ENCODE results near the gene PGAP3. TPM values are rescaled to one million over a fixed set of nuclear protein-coding genes. Genes with fewer than 3 reads are reported as not detected.

PGAP3 gene
- total RNA-seq, 1 donor from 2014 or later, result 7.3 TPM

DNA sequence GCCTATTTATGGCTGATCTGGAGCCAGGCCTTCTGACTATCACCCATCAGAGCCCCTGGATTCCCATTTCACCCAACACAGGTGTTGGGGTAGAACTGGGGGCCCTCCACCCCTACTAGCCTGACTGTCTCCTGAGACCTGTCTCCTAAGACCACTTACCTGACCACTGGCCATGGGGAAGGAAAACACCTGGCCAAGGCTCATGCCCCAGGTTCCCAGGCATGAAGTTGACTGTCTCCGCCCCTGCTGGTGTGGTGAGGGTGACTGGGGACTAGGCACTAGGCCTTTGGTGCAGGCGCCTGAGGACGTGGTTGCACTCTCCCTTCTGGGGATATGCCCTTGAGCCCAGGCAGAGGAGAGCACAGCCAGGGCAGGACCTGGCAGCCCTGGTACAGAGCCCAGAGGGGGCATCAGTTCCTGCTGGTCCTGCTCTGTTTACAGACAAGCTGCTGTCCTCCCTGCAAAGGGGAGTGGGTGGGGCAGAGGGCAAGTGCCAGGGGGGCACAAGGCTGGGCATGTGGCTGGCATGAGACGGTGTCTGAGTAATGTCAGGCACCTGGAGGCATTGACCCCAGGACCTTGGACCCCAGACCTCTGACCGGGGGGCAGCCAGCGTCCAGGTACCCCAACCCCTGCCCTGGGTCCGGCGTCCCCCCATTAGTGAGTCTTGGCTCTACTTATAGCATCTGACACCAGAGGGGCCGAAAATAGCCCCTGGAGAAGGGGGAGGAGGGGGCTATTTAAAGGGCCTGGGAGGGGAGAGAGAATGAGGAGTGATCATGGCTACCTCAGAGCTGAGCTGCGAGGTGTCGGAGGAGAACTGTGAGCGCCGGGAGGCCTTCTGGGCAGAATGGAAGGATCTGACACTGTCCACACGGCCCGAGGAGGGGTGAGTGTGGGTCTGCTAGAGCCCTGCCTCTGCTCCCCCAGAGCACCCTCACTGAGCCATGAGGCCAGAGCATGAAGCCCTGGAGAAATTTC, 23.0 kb downstream of the PGAP3 start, which contains the start of gene TCAP:
Gene TCAP (plus strand): TSS at position 769 of the 981 bp plus-strand sequence. CDS start 11 bp downstream, at position 780.
- intact Hi-C loops (cut with micrococcal nuclease), result no loop called here
- ATAC-seq (peak; percentile 58), DNase-seq (peak; percentile 82)

- intact Hi-C loops (cut with micrococcal nuclease), result no loop called here
- DNase-seq, result peak; percentile 76
- ATAC-seq, result peak; percentile 9
Measured at GRCh38 chr17:39663688-39664580, 23.9 kb downstream of the PGAP3 start.

DNA sequence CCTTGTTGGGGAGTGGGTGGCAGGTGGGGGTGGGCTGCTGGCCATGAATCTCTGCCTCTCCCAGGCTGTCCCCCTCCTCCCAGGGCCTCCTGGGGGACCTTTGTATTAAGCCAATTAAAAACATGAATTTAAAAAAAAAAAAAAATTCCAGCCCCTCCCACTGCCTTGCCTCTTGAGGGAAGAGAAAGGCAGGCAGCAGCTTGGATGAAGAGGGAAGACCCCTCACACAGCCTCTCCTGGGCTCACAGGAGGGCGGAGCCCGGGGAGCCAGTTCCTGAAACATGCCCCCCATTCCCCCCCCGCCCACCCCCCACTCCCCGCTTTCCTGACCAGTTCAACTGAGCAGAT, 24.5 kb downstream of the PGAP3 start:
- no peak for DNase-seq
- ATAC-seq, result no peak
- intact Hi-C loops (cut with micrococcal nuclease), result no loop called here

GRCh38 chr17:39662551-39663339, 25.1 kb downstream of the PGAP3 start:
- ATAC-seq (no peak), DNase-seq (peak; percentile 58)
- intact Hi-C loops (cut with micrococcal nuclease), result no loop called here

- no peak for DNase-seq
- intact Hi-C loops (cut with micrococcal nuclease), result no loop called here
- ATAC-seq, result no peak
Measured at GRCh38 chr17:39661744-39662541, 25.9 kb downstream of the PGAP3 start.

GRCh38 chr17:39660397-39661385, 27.2 kb downstream of the PGAP3 start:
- peak; percentile 19 for ATAC-seq
- peak; percentile 77 for DNase-seq
- intact Hi-C loops (cut with micrococcal nuclease), result no loop called here

DNA sequence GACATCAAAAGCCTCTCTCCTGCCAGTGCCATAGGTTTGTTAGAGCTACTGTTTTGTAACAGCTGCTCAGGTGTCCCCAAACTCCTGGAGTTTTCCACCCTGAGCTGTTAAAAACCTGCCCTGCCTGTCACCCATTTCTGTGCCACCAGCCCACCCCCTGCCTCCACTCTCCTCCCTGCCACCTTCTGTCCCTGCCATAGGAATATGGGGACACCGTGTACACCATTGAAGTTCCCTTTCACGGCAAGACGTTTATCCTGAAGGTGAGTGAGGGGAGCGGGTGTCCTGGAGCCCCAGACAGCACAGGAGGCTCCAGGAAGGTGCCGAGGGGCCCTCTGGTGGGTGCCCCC, 27.9 kb downstream of the PGAP3 start:
- DNase-seq (no peak), ATAC-seq (no peak)
- intact Hi-C loops (cut with micrococcal nuclease), result no loop called here

GRCh38 chr17:39659279-39660010, 28.4 kb downstream of the PGAP3 start:
- intact Hi-C loops (cut with micrococcal nuclease), result no loop called here
- ATAC-seq (no peak), DNase-seq (peak; percentile 54)

DNA sequence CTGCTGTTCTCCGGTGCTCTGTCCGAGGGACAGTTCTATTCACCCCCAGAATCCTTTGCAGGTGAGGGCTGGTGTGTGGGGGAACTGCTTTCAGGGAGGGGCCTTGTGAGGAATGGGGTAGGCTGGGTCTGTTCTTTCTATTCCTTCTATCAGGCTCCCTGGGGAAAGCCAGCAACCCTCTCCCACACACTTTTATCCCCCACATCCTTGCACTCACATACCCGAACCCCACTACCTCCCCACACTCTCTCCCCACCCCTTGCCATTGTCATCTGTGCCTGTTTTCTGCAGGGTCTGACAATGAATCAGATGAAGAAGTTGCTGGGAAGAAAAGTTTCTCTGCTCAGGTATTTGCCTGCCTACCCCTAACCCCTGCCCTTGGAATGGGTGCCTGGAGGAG, 29.1 kb downstream of the PGAP3 start:
- intact Hi-C loops (cut with micrococcal nuclease), result no loop called here
- DNase-seq (no peak), ATAC-seq (no peak)

DNA sequence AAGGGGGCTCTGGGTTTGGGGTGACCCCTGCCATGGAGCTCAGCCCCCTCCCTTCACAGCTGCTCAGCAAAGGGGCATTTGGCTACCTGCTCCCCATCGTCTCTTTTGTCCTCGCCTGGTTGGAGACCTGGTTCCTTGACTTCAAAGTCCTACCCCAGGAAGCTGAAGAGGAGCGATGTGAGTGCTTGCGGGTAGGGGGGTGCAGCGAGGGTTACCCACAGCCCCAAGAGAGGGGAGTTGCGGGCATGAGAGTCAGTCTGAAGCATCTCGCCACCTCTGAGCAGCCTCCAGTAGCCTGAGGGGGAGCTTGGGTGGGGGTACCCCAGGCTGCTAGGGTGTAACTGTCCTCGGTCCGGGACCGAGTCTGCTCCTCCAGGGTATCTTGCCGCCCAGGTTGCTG, 29.5 kb downstream of the PGAP3 start:
- ATAC-seq (no peak), DNase-seq (no peak)
- intact Hi-C loops (cut with micrococcal nuclease), result no loop called here

DNA sequence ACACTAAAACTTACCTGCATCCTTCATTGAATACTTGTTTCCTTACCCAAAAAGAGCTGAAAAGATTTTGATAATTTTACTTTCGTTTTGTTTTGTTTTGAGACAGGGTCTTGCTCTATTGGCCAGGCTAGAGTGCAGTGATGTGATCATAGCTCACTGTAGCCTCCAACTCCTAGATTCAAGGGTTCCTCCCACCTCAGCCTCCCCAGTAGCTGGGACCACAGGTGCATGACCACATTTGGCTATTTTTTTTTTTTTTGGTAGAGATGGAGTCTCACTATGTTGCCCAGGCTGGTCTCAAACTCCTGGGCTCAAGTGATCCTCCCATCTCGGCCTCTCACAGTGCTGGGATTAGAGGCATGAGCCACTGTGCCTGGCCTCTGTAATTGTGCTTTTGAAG, 32.8 kb downstream of the PGAP3 start:
- DNase-seq, result no peak
- intact Hi-C loops (cut with micrococcal nuclease), result no loop called here
- ATAC-seq, result no peak

GRCh38 chr17:39653662-39654331, 34.1 kb downstream of the PGAP3 start:
- DNase-seq, result peak; percentile 75
- intact Hi-C loops (cut with micrococcal nuclease), result no loop called here
- ATAC-seq, result peak; percentile 58

GRCh38 chr17:39653316-39653661, 34.6 kb downstream of the PGAP3 start:
- intact Hi-C loops (cut with micrococcal nuclease), result no loop called here
- DNase-seq, result no peak
- no peak for ATAC-seq

GRCh38 chr17:39652587-39653315, 35.1 kb downstream of the PGAP3 start:
- ATAC-seq, result no peak

DNA sequence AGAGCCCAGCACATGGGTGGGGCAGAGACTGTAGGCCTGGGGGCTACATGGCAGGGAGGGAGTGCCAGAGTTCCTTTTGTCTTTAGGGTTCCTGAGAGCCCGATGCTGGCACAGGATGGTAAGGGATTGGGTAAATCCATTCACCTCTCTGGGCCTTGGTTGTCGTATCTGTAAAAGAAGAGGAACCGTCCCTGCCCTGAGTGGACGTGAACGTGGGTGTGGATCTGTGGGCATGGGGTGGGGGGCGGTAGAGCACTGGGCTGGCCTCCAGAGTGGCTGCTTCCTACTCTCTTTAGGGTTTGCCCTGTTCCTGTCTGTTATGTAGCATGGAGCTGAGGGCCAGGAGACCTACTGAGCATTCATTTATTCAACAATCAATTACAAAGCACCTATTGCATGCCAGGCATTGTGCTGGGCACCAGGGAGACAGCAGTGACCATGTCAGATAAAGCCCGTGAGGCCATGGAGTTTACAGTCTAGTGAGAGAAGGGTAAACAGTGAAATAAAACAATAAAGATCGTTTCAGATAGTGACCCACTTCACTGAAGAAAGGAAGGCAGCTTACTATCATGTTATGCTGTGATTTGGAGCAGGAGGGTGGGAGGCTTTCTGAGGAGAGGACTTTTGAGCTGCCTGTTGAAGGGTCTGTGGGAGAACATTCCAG, 35.8 kb downstream of the PGAP3 start:
- DNase-seq (no peak), ATAC-seq (no peak)
- intact Hi-C loops (cut with micrococcal nuclease), result no loop called here

More at GRCh38 chr17:39652587-39653315, 35.1 kb downstream of the PGAP3 start:
- DNase-seq, result no peak
- intact Hi-C loops (cut with micrococcal nuclease), result no loop called here
